ENCODE results near the gene FZD4. TPM values are rescaled to one million over a fixed set of nuclear protein-coding genes. Genes with fewer than 3 reads are reported as not detected.

FZD4 gene
- total RNA-seq, 1 experiment from 2014 or later, result 7.7 TPM

GRCh38 chr11:86990031-86990430 is 34.8 kb upstream of the FZD4 start (continued):
- no peak for TF ChIP-seq ARID4B (CRISPR knock-in tag; IDR thresholded peaks at IDR 0.05; ENCODE audit: borderline replicate concordance)
- TF ChIP-seq ZNF532 (CRISPR knock-in tag; IDR thresholded peaks at IDR 0.05; ENCODE audit: borderline replicate concordance), result no peak
- no peak for TF ChIP-seq ZNF423 (CRISPR knock-in tag; IDR thresholded peaks at IDR 0.05)
- TF ChIP-seq ZNF232 (CRISPR knock-in tag; IDR thresholded peaks at IDR 0.05), result no peak
- TF ChIP-seq TEAD4 (CRISPR knock-in tag; IDR thresholded peaks at IDR 0.05), result no peak

- ATAC-seq (no peak), DNase-seq (ENCODE audit: low spot score) (no peak)
- Mint-ChIP-seq H3K9me3 (no peaks in the 10 kb centered on the region), H3K36me3 (no peaks in the 10 kb centered on the region), H3K4me1 (peaks cover 25% of the 10 kb centered on the region), H3K4me3 (no peak overlapping the region), H3K27ac (no peak overlapping the region), H3K27me3 (ENCODE audit: low read depth) (no peaks in the 10 kb centered on the region)
- ChIA-PET POLR2A (no interaction called here), CTCF (no interaction called here)
- TF ChIP-seq ZNF532 (CRISPR knock-in tag; IDR thresholded peaks at IDR 0.05; ENCODE audit: borderline replicate concordance) (no peak), ETV6 (CRISPR knock-in tag; IDR thresholded peaks at IDR 0.05) (no peak), FOXP4 (CRISPR knock-in tag; IDR thresholded peaks at IDR 0.05) (no peak), USF2 (CRISPR knock-in tag; IDR thresholded peaks at IDR 0.05) (no peak), HMGXB4 (CRISPR knock-in tag; IDR thresholded peaks at IDR 0.05) (no peak), ZNF219 (CRISPR knock-in tag; IDR thresholded peaks at IDR 0.05; ENCODE audit: borderline replicate concordance) (no peak), ZNF671 (CRISPR knock-in tag; IDR thresholded peaks at IDR 0.05) (no peak), JAZF1 (CRISPR knock-in tag; IDR thresholded peaks at IDR 0.05) (no peak)
These were observed 33.2 kb upstream of the FZD4 start for GRCh38 chr11:86988351-86988881.
